ENCODE data around the gene MPRIP. TPM values are rescaled to one million over a fixed set of nuclear protein-coding genes. Genes with fewer than 3 reads are reported as not detected.
A peak's percentile ranks its signal among the peaks of the same experiment; 100 is the strongest.

Gene MPRIP
- total and polyA plus RNA-seq, 2 of the 13 experiments (the other 11 are each of a cell fraction or from before 2014, with no cell fraction given), result 50.2 to 52.4 TPM

GRCh38 chr17:17041018-17041521, 1.2 kb upstream of the MPRIP start (continued):
- TF ChIP-seq PATZ1 (CRISPR knock-in tag; IDR thresholded peaks at IDR 0.05) (peak; percentile 66), ZNF10 (CRISPR knock-in tag; IDR thresholded peaks at IDR 0.05; ENCODE audit: borderline replicate concordance, low read depth) (no peak), PHF5A (CRISPR knock-in tag; IDR thresholded peaks at IDR 0.05; ENCODE audit: low read depth, unreplicated experiment) (no peak), CSRNP2 (CRISPR knock-in tag; conservative IDR thresholded peaks at IDR 0.05; ENCODE audit: low read depth) (no peak), NR2F2 (IDR thresholded peaks at IDR 0.05; ENCODE audit: borderline replicate concordance, low read depth) (no peak), ZNF407 (CRISPR knock-in tag; IDR thresholded peaks at IDR 0.05; ENCODE audit: not compliant biosample characterization) (no peak), ZFP36 (IDR thresholded peaks at IDR 0.05; ENCODE audit: borderline replicate concordance, low read depth, low read length, partially characterized antibody) (no peak), ZNF263 (CRISPR knock-in tag; IDR thresholded peaks at IDR 0.05) (0 out of 2 replicates have a peak, but pooled peaks have one; percentile 23)
